Right atrium auricular region (tissue), 2 donors: ENCODE data around the gene ADRA2C. TPM values are rescaled to one million over a fixed set of nuclear protein-coding genes. Genes with fewer than 3 reads are reported as not detected.

ENCODE experiments used
- DNase-seq: peaks from one replicate; pipeline ENCODE4 v3.0.0-alpha.2; 2019; ENCODE audit warnings: low spot score
- H3K27ac ChIP-seq, 2 donors: fragments of 200-600 bp; sonication (generic); 1 replicate in 1 of 2; 2 replicates in 1 of 2; pipeline ENCODE4 v1.5.1; 2016 to 2019
- H3K27me3 ChIP-seq, 2 donors: fragments of 200-600 bp; sonication (generic); one replicate each; pipeline versions ENCODE4 v1.5.1 to v1.6.0; 2017 to 2019
- H3K36me3 ChIP-seq: fragments of 200-600 bp; sonication (generic); one replicate; pipeline ENCODE4 v1.5.1; 2016
- H3K4me1 ChIP-seq, 2 donors: fragments of 200-600 bp; sonication (generic); one replicate each; pipeline versions ENCODE4 v1.5.1 to v1.6.0; 2017 to 2019
- H3K4me3 ChIP-seq, 2 donors: fragments of 200-600 bp; sonication (generic); 1 replicate in 1 of 2; 2 replicates in 1 of 2; pipeline ENCODE4 v1.5.1; 2017 to 2019; ENCODE audit warnings: mild to moderate bottlenecking in 1 of 2, moderate library complexity in 1 of 2
- H3K9me3 ChIP-seq, 2 donors: fragments of 200-600 bp; sonication (generic); one replicate each; pipeline ENCODE4 v1.5.1; 2019
- CTCF ChIP-seq, 2 donors: fragments of 200-600 bp; sonication (generic); IDR thresholded peaks; one replicate each; pipeline ENCODE4 v1.5.1; 2019; ENCODE audit warnings: antibody characterized with exemption in 2 of 2
- total RNA-seq, 2 donors: library from RNA; depleted of rRNA; stranded (reverse); fragments of >200 nt; gene quantifications; one replicate each; pipeline ENCODE4 v1.1.0, GENCODE V29; 2016

The ADRA2C gene
- total RNA-seq, 2 donors from 2014 or later: 2.6 to 3.1 TPM

- Histone ChIP-seq H3K9me3 (no peaks in the 10 kb centered on the region), H3K4me3 (no peak overlapping the region), H3K27me3 (no peaks in the 10 kb centered on the region), H3K4me1 (no peaks in the 10 kb centered on the region), H3K27ac (no peak overlapping the region), H3K36me3 (no peaks in the 10 kb centered on the region)
- DNase-seq: no peak
- TF ChIP-seq CTCF (IDR thresholded peaks at IDR 0.05): peak in 1 of 2 donors; percentile 31
These were observed 20.1 kb downstream of the ADRA2C start for GRCh38 chr4:3786196-3786869.

GRCh38 chr4:3787489-3788365, 21.5 kb downstream of the ADRA2C start:
- no peak overlapping the region for H3K27ac ChIP-seq
- no peak for DNase-seq
- H3K27me3 ChIP-seq: no peaks in the 10 kb centered on the region
- H3K36me3 ChIP-seq: no peaks in the 10 kb centered on the region
- H3K9me3 ChIP-seq: no peaks in the 10 kb centered on the region
- TF ChIP-seq CTCF (IDR thresholded peaks at IDR 0.05): no peak
- H3K4me3 ChIP-seq: no peak overlapping the region
- H3K4me1 ChIP-seq: no peaks in the 10 kb centered on the region

GRCh38 chr4:3788366-3788660, 22.1 kb downstream of the ADRA2C start:
- no peak for TF ChIP-seq CTCF (IDR thresholded peaks at IDR 0.05)
- Histone ChIP-seq H3K27ac (no peak overlapping the region), H3K4me1 (no peaks in the 10 kb centered on the region), H3K36me3 (no peaks in the 10 kb centered on the region), H3K27me3 (no peaks in the 10 kb centered on the region), H3K9me3 (no peaks in the 10 kb centered on the region), H3K4me3 (no peak overlapping the region)
- DNase-seq: no peak

- H3K27ac ChIP-seq: no peak overlapping the region
- no peak for DNase-seq
- H3K9me3 ChIP-seq: peaks cover 0 to 4% of the 10 kb centered on the region in 2 donors
- TF ChIP-seq CTCF (IDR thresholded peaks at IDR 0.05): no peak
- no peak overlapping the region for H3K4me3 ChIP-seq
- H3K27me3 ChIP-seq: no peaks in the 10 kb centered on the region
- H3K4me1 ChIP-seq: no peaks in the 10 kb centered on the region
- H3K36me3 ChIP-seq: no peaks in the 10 kb centered on the region
These were observed 23.4 kb downstream of the ADRA2C start for GRCh38 chr4:3789587-3789986.

- H3K4me3 ChIP-seq: no peak overlapping the region
- DNase-seq: no peak
- TF ChIP-seq CTCF (IDR thresholded peaks at IDR 0.05): no peak
- H3K27me3 ChIP-seq: no peaks in the 10 kb centered on the region
- H3K27ac ChIP-seq: no peak overlapping the region
- H3K9me3 ChIP-seq: peaks cover 0 to 8% of the 10 kb centered on the region in 2 donors
- no peaks in the 10 kb centered on the region for H3K36me3 ChIP-seq
- H3K4me1 ChIP-seq: no peaks in the 10 kb centered on the region
These were observed 23.9 kb downstream of the ADRA2C start for GRCh38 chr4:3790006-3790561.
